Adrenal gland (tissue), 12 donors: ENCODE data around the gene TM4SF18. TPM values are rescaled to one million over a fixed set of nuclear protein-coding genes. Genes with fewer than 3 reads are reported as not detected.

Source experiments
- DNase-seq, 7 donors: peaks; one replicate each; pipeline ENCODE4 v3.0.0-alpha.2; 2019 to 2020
- H3K27ac ChIP-seq, 5 donors: fragments of 200-600 bp; sonication (generic) in 4 of 5; 1 replicate in 3 of 5; 2 replicates in 2 of 5; pipeline versions ENCODE4 v1.5.1 to v1.8.0; 2016 to 2020; ENCODE audit warnings: mild to moderate bottlenecking in 1 of 5
- H3K27me3 ChIP-seq: fragments of 200-600 bp; 2 replicates; pipeline ENCODE4 v1.8.0; 2021
- H3K36me3 ChIP-seq, 2 donors: fragments of 200-600 bp; replicated peaks in 1 of 2; 1 replicate in 1 of 2; 2 replicates in 1 of 2; pipeline versions ENCODE4 v1.5.1 to v1.8.0; 2018 to 2022
- H3K4me1 ChIP-seq, 2 donors: fragments of 200-600 bp; replicated peaks in 1 of 2; 1 replicate in 1 of 2; 2 replicates in 1 of 2; pipeline versions ENCODE4 v1.5.1 to v1.8.0; 2018 to 2021
- H3K4me3 ChIP-seq, 4 donors: fragments of 200-600 bp; sonication (generic) in 3 of 4; one replicate each; pipeline ENCODE4 v1.5.1; 2016 to 2018
- H3K9me3 ChIP-seq, 3 donors: fragments of 200-600 bp; sonication (generic) in 1 of 3; replicated peaks in 1 of 3; 1 replicate in 2 of 3; 2 replicates in 1 of 3; pipeline versions ENCODE4 v1.5.1 to v1.8.0; 2016 to 2021
- POLR2A ChIP-seq, 2 donors: fragments of 450-650 bp; IDR thresholded peaks; one replicate each; pipeline ENCODE4 v1.6.1; 2017; ENCODE audit warnings: antibody characterized with exemption in 2 of 2, mild to moderate bottlenecking in 2 of 2, moderate library complexity in 1 of 2
- WGBS, 4 donors: extraction: QIAGEN DNeasy Blood & Tissue Kit in 2 of 4; methylation state at CpG; one replicate each; pipeline versions ENCODE4 v1.1.5 to v1.1.7; 2013 to 2017; 5-methylcytosine and 5-hydroxymethylcytosine counted together
- intact Hi-C, 2 donors: fragments of 100-400 bp; cut with DNase I; formaldehyde crosslinking; loops; one replicate each; pipeline versions ENCODE4 v1.14.1 to v1.15.0; 2022 to 2023
- polyA plus RNA-seq, 3 donors: library from polyadenylated mRNA; stranded (reverse); fragments of 200-250 nt in 2 of 3; fragments of 350-450 nt in 1 of 3; fragmentation: Illumina TruSeq in 1 of 3; extraction: RNeasy Lipid Tissue Mini Kit (QIAGEN cat#74804) in 1 of 3; gene quantifications; one replicate each; pipeline ENCODE4 v1.2.3, GENCODE V29; 2013 to 2014
- total RNA-seq, 9 donors: library from RNA; depleted of rRNA in 4 of 9; stranded (reverse); fragments of >200 nt in 4 of 9; fragments of 120-200 nt in 1 of 9; fragmentation: NEBNext Ultra II Directional in 1 of 9; extraction: Animal tissue kit (Norgen Biotek cat#: 25700) in 1 of 9; gene quantifications; one replicate each; pipeline versions ENCODE4 v1.1.0 to v1.2.4, GENCODE V29; 2013 to 2023
- TF ChIP-seq, protein P1 (sequence below), 6 experiments: fragments of 450-650 bp in 4 of 6; fragments of 200-600 bp in 2 of 6; sonication (generic) in 1 of 6; IDR thresholded peaks; 1 replicate in 5 of 6; 2 replicates in 1 of 6; pipeline versions ENCODE4 v1.5.1 to v1.8.0; 2016 to 2021; ENCODE audit warnings: antibody characterized with exemption in 6 of 6, mild to moderate bottlenecking in 2 of 6, moderate library complexity in 1 of 6
- donor health status: healthy with polysubstance abuse.
- donor health status: Bipolar disorder and iron deficiency.
- donor health status: DM: yes; HTN: yes; CAD: no.
- donor health status: DM: no; HTN: no; CAD: no.
- donor health status: DM: no; HTN: no; CAD: no.
- donor health status: DM: yes; HTN: yes; CAD: no.

Gene TM4SF18
- total and polyA plus RNA-seq, 12 donors: 2.4 to 24.9 (median 13.7) TPM

- Histone ChIP-seq H3K4me1 (no peaks in the 10 kb centered on the region), H3K4me3 (no peak overlapping the region), H3K36me3 (no peaks in the 10 kb centered on the region), H3K27me3 (no peaks in the 10 kb centered on the region), H3K27ac (no peak overlapping the region), H3K9me3 (no peaks in the 10 kb centered on the region)
- TF ChIP-seq, protein P1, sequence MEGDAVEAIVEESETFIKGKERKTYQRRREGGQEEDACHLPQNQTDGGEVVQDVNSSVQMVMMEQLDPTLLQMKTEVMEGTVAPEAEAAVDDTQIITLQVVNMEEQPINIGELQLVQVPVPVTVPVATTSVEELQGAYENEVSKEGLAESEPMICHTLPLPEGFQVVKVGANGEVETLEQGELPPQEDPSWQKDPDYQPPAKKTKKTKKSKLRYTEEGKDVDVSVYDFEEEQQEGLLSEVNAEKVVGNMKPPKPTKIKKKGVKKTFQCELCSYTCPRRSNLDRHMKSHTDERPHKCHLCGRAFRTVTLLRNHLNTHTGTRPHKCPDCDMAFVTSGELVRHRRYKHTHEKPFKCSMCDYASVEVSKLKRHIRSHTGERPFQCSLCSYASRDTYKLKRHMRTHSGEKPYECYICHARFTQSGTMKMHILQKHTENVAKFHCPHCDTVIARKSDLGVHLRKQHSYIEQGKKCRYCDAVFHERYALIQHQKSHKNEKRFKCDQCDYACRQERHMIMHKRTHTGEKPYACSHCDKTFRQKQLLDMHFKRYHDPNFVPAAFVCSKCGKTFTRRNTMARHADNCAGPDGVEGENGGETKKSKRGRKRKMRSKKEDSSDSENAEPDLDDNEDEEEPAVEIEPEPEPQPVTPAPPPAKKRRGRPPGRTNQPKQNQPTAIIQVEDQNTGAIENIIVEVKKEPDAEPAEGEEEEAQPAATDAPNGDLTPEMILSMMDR (IDR thresholded peaks at IDR 0.05): no peak
- no peak for TF ChIP-seq POLR2A (IDR thresholded peaks at IDR 0.05)
- 63 to 67% (median 64%) methylated on average over 6 of the region's 6 CpGs for WGBS, 4 donors
- DNase-seq: peak in 1 of 7 donors; percentile 20
- intact Hi-C loops: loop anchor here (5.0 to 10.0 kb wide), 4 partner anchors 149 to 317 kb away; no protein-coding TSS in a partner anchor
These were observed 61.8 kb downstream of the TM4SF18 start for GRCh38 chr3:149271669-149272068.

DNA sequence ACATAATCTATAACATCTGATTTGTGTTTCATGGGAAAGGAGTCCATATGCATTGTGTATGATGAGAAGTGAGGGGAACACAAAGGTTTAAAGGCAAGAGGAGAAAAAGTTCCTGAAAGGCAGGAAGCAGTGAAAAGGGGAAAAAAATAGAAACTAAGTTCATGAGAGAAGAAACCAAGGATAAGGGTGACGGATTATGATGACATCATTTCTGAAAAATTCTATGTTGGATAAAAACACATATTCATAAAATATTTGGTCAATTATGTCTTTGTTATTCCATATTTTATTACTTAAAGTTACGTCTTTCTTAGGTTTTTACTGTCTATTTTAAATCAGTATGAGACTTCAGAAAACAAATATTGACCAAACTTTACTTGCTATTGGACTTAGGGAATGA, 63.3 kb downstream of the TM4SF18 start:
- no peak for DNase-seq
- Histone ChIP-seq H3K36me3 (no peaks in the 10 kb centered on the region), H3K9me3 (no peaks in the 10 kb centered on the region), H3K27me3 (no peaks in the 10 kb centered on the region), H3K4me3 (no peak overlapping the region), H3K27ac (no peak overlapping the region), H3K4me1 (no peaks in the 10 kb centered on the region)
- TF ChIP-seq, protein P1 (IDR thresholded peaks at IDR 0.05): no peak
- no peak for TF ChIP-seq POLR2A (IDR thresholded peaks at IDR 0.05)
- intact Hi-C loops: loop anchor here (5.0 to 10.0 kb wide), 4 partner anchors 148 to 315 kb away; no protein-coding TSS in a partner anchor
- 47 to 59% (median 51%) methylated on average over 2 of the region's 2 CpGs for WGBS, 4 donors

- Histone ChIP-seq H3K27me3 (no peaks in the 10 kb centered on the region), H3K27ac (no peak overlapping the region), H3K4me1 (no peaks in the 10 kb centered on the region), H3K9me3 (no peaks in the 10 kb centered on the region), H3K4me3 (no peak overlapping the region), H3K36me3 (no peaks in the 10 kb centered on the region)
- TF ChIP-seq, protein P1 (IDR thresholded peaks at IDR 0.05): no peak
- TF ChIP-seq POLR2A (IDR thresholded peaks at IDR 0.05): no peak
- intact Hi-C loops: loop anchor here (5.0 to 10.0 kb wide), 4 partner anchors 147 to 315 kb away; no protein-coding TSS in a partner anchor
- WGBS, 4 donors: 90 to 94% (median 92%) methylated on average over 7 of the region's 7 CpGs
- no peak for DNase-seq
These were observed 63.7 kb downstream of the TM4SF18 start for GRCh38 chr3:149269687-149270086.

Other genes starting within 250 kb of the TM4SF18 start
- gene HLTF, start 247.1 kb downstream of the TM4SF18 start, total RNA-seq: 100 to 1,000 TPM in 1 of 9 donors, 10 to 100 TPM in 8; 30.4 to 102 (median 64.3) TPM
- 10 to 100 TPM in 1 of 3 donors, 1 to 10 TPM in 2; 5.6 to 41.0 (median 6.0) TPM for gene HLTF, start 247.1 kb downstream of the TM4SF18 start, polyA plus RNA-seq
- 10 to 100 TPM; 20.2 to 38.2 (median 29.5) TPM for gene HPS3, start 204.0 kb downstream of the TM4SF18 start, total RNA-seq
- 10 to 100 TPM in 1 of 3 donors, 1 to 10 TPM in 2; 6.7 to 35.5 (median 7.3) TPM for gene HPS3, start 204.0 kb downstream of the TM4SF18 start, polyA plus RNA-seq
- 10 to 100 TPM in 2 of 9 donors, 1 to 10 TPM in 5, under 1 TPM in 2; 0.48 to 17.2 (median 7.1) TPM for gene CP, start 111.8 kb downstream of the TM4SF18 start, total RNA-seq
- gene CP, start 111.8 kb downstream of the TM4SF18 start, polyA plus RNA-seq: 1 to 10 TPM; 1.2 to 4.5 (median 2.5) TPM
- gene TM4SF1, start 44.0 kb upstream of the TM4SF18 start, total RNA-seq: 100 to 1,000 TPM in 1 of 9 donors, 10 to 100 TPM in 8; 40.4 to 164 (median 60.5) TPM
- 10 to 100 TPM; 31.5 to 87.5 (median 83.5) TPM for gene TM4SF1, start 44.0 kb upstream of the TM4SF18 start, polyA plus RNA-seq
- gene TM4SF4, start 141.1 kb upstream of the TM4SF18 start, total RNA-seq: 1 to 10 TPM in 3 of 9 donors, under 1 TPM in 3, not detected in 3; 0.27 to 1.9 (median 1.0) TPM
- gene TM4SF4, start 141.1 kb upstream of the TM4SF18 start, polyA plus RNA-seq: 1 to 10 TPM in 1 of 3 donors, under 1 TPM in 2; 0.08 to 2.2 (median 0.24) TPM